ENCODE measurements around the gene HSPA12B.
A peak's percentile ranks its signal among the peaks of the same experiment; 100 is the strongest.

DNA sequence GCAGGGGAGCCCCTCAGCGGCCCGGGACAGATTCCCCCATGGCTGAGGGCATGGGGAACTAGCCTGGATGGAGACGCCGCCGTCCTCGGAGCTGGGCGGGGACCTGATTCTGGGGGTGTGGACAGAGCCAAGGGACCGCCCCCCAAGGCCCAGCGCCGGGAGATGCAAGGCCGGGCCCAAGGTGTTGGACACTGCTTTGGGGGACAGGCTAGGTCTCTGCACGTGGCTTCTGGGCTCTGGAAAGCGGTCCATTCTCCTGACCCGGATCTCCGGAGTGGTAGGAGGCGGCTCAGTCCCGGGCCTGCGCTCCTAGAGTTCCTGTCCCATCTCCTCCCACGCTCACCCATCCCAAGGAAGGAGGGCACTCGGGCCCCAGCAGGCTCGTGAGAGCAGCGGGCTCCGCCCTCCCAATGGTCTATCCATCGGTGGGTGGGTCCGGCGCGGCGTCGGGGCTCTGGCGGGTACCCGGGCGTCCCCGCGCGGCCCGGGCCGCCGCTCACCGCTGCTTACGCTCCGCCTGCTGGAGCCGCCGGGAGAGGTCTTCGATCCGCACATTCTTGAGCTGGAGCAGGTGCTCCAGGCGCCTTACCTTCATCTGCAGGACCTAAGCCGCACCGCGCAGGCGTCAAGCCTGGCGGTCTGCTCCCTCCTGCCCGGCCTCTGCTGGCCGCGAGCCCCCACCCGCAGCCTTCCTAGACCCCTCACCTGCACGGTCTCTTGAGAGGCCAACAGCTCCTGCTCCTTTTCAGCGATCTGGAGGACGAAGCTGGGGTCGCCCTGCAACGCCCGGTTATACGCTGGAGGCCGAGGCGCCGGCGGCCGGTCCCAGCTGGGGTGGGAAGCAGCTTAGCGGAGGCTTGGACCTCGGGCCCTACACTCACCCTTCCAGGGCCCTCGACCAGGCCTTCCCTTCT is 45.5 kb downstream of the HSPA12B start:
- TF ChIP-seq MAX (IDR thresholded peaks at IDR 0.05) = peak; percentile 58
- TF ChIP-seq TAF1 (IDR thresholded peaks at IDR 0.05; ENCODE audit: low read depth) = no peak; the same call in 1 of the 2 replicates
